HG02610 (cell line): ENCODE measurements around the gene SLC34A1.
"Not testable (repeated sequence)": the region's sequence is repeated elsewhere in the genome, so short reads cannot be mapped to it uniquely, and the experiment has no call there.

ENCODE experiments used
- ATAC-seq: cut with Tn5 transposase; IDR thresholded peaks from one replicate; pipeline ENCODE4 v1.9.1; 2021; ENCODE audit warnings: mild to moderate bottlenecking, moderate library complexity; ENCODE audit not compliant: unreplicated experiment

Gene SLC34A1

GRCh38 chr5:177355162-177355867 is 28.9 kb upstream of the SLC34A1 start:
- no peak for ATAC-seq

- no peak for ATAC-seq
Observed at GRCh38 chr5:177355868-177356168, 28.4 kb upstream of the SLC34A1 start.

GRCh38 chr5:177356746-177357145 is 27.5 kb upstream of the SLC34A1 start:
- ATAC-seq: no peak

- no peak for ATAC-seq
Observed at GRCh38 chr5:177357146-177357458, 27.1 kb upstream of the SLC34A1 start.

- peak; percentile 89 for ATAC-seq
Observed at GRCh38 chr5:177357459-177358351, 26.5 kb upstream of the SLC34A1 start, which contains the start of gene RGS14. RGS14 (plus strand) TSS chr5:177357924; CDS start chr5:177358025, 101 bp downstream.

- ATAC-seq: no peak
Observed at GRCh38 chr5:177358370-177358819, 25.8 kb upstream of the SLC34A1 start.

GRCh38 chr5:177359451-177359851 is 24.8 kb upstream of the SLC34A1 start:
- no peak for ATAC-seq

- no peak for ATAC-seq
Observed at GRCh38 chr5:177359860-177360259, 24.4 kb upstream of the SLC34A1 start.

GRCh38 chr5:177360740-177361139 is 23.5 kb upstream of the SLC34A1 start:
- ATAC-seq: not testable (repeated sequence)

- no peak for ATAC-seq
Observed at GRCh38 chr5:177361418-177362291, 22.6 kb upstream of the SLC34A1 start.

- ATAC-seq: no peak
Observed at GRCh38 chr5:177362292-177362609, 22.0 kb upstream of the SLC34A1 start.

- peak; percentile 42 for ATAC-seq
Observed at GRCh38 chr5:177362610-177363507, 21.4 kb upstream of the SLC34A1 start.

GRCh38 chr5:177363565-177363964 is 20.7 kb upstream of the SLC34A1 start:
- ATAC-seq: no peak

GRCh38 chr5:177364159-177364962 is 19.9 kb upstream of the SLC34A1 start:
- peak; percentile 47 for ATAC-seq

GRCh38 chr5:177365845-177366527 is 18.2 kb upstream of the SLC34A1 start:
- no peak for ATAC-seq

- ATAC-seq: no peak
Observed at GRCh38 chr5:177366528-177367322, 17.5 kb upstream of the SLC34A1 start.

GRCh38 chr5:177367323-177367848 is 16.8 kb upstream of the SLC34A1 start:
- ATAC-seq: no peak
